WTC11 (cell line): ENCODE measurements around the gene PSENEN. TPM values are rescaled to one million over a fixed set of nuclear protein-coding genes. Genes with fewer than 3 reads are reported as not detected.
A peak's percentile ranks its signal among the peaks of the same experiment; 100 is the strongest.

Experiments used
- ATAC-seq: fragments of 200-7000 bp; cut with Tn5 transposase; 2 replicates; pipeline ENCODE4 v1.10.0; 2021; ENCODE audit warnings: mild to moderate bottlenecking, moderate library complexity
- CTCF ChIA-PET: fragments of 300-600 bp; sonication (Branson Sonifier 250); formaldehyde crosslinking; loops from one replicate; lab custom pipeline; 2021; ENCODE audit warnings: antibody characterized with exemption; lab: Charles Lee
- POLR2A ChIA-PET: fragments of 350-600 bp; sonication (Branson Sonifier 250); formaldehyde crosslinking; loops from one replicate; lab custom pipeline; 2021; ENCODE audit warnings: antibody characterized with exemption; lab: Charles Lee
- DNase-seq: peaks from one replicate; pipeline ENCODE4 v3.0.0; 2021; ENCODE audit warnings: low spot score
- H3K27ac Mint-ChIP-seq: 2 replicates; pipeline ENCODE4 v1.8.0; 2021; ENCODE audit warnings: mixed read lengths
- H3K27me3 Mint-ChIP-seq: 2 replicates; pipeline ENCODE4 v1.8.0; 2021; ENCODE audit warnings: low read depth, mild to moderate bottlenecking, moderate library complexity, mixed read lengths
- H3K36me3 Mint-ChIP-seq: 2 replicates; pipeline ENCODE4 v1.8.0; 2021; ENCODE audit warnings: mixed read lengths
- H3K4me1 Mint-ChIP-seq: 2 replicates; pipeline ENCODE4 v1.8.0; 2022; ENCODE audit warnings: mixed read lengths
- H3K4me3 Mint-ChIP-seq: 2 replicates; pipeline ENCODE4 v1.8.0; 2021; ENCODE audit warnings: mild to moderate bottlenecking, moderate library complexity, mixed read lengths
- H3K9me3 Mint-ChIP-seq: 2 replicates; pipeline ENCODE4 v1.8.0; 2021; ENCODE audit warnings: mixed read lengths
- AFF4 ChIP-seq: sonication (generic); formaldehyde crosslinking; IDR thresholded peaks from 2 replicates; pipeline ENCODE4 v1.8.1; 2023; ENCODE audit warnings: mild to moderate bottlenecking, missing genetic modification reagents, borderline replicate concordance
- ATF1 ChIP-seq: sonication (generic); formaldehyde crosslinking; IDR thresholded peaks from 2 replicates; pipeline ENCODE4 v1.8.1; 2023; ENCODE audit warnings: mild to moderate bottlenecking, moderate library complexity, missing genetic modification reagents
- ATF3 ChIP-seq: sonication (generic); formaldehyde crosslinking; conservative IDR thresholded peaks from 2 replicates; pipeline ENCODE4 v1.8.1; 2022; ENCODE audit warnings: mild to moderate bottlenecking, missing genetic modification reagents
- CDX4 ChIP-seq: fragments of 250-450 bp; sonication (Bioruptor Pico); IDR thresholded peaks from 2 replicates; pipeline ENCODE4 v1.9.0; 2021; ENCODE audit warnings: moderate library complexity, mild to moderate bottlenecking, inconsistent platforms, borderline replicate concordance
- CREM ChIP-seq: sonication (generic); formaldehyde crosslinking; IDR thresholded peaks from 2 replicates; pipeline ENCODE4 v1.8.1; 2022; ENCODE audit warnings: mild to moderate bottlenecking, missing genetic modification reagents, moderate library complexity
- ERG ChIP-seq: fragments of 250-450 bp; sonication (Bioruptor Pico); IDR thresholded peaks from 2 replicates; pipeline ENCODE4 v1.8.0; 2021; ENCODE audit warnings: mild to moderate bottlenecking
- FOXK1 ChIP-seq: sonication (generic); formaldehyde crosslinking; IDR thresholded peaks from 2 replicates; pipeline ENCODE4 v1.8.0; 2022; ENCODE audit warnings: mild to moderate bottlenecking, moderate library complexity, missing genetic modification reagents
- FOXP1 ChIP-seq: sonication (generic); formaldehyde crosslinking; IDR thresholded peaks from 2 replicates; pipeline ENCODE4 v1.8.0; 2022; ENCODE audit warnings: missing genetic modification reagents, mild to moderate bottlenecking, moderate library complexity, borderline replicate concordance
- GRHL2 ChIP-seq: fragments of 250-450 bp; sonication (Bioruptor Pico); IDR thresholded peaks from 2 replicates; pipeline ENCODE4 v1.8.0; 2022; ENCODE audit warnings: mild to moderate bottlenecking, moderate library complexity; ENCODE audit not compliant: insufficient replicate concordance, severe bottlenecking
- HMGA2 ChIP-seq: fragments of 250-450 bp; sonication (Bioruptor Pico); IDR thresholded peaks from 2 replicates; pipeline ENCODE4 v1.4.0; 2021; ENCODE audit warnings: mild to moderate bottlenecking, moderate library complexity
- MAX ChIP-seq: sonication (generic); formaldehyde crosslinking; IDR thresholded peaks from 2 replicates; pipeline ENCODE4 v1.8.0; 2022; ENCODE audit warnings: mild to moderate bottlenecking, missing genetic modification reagents
- NFATC4 ChIP-seq: fragments of 250-450 bp; sonication (Bioruptor Pico); IDR thresholded peaks from 2 replicates; pipeline ENCODE4 v1.9.0; 2021; ENCODE audit warnings: mild to moderate bottlenecking
- NFYB ChIP-seq: sonication (generic); formaldehyde crosslinking; conservative IDR thresholded peaks from 2 replicates; pipeline ENCODE4 v1.8.0; 2022; ENCODE audit warnings: low read depth, missing genetic modification reagents
- NR2C2 ChIP-seq: sonication (generic); formaldehyde crosslinking; IDR thresholded peaks from 2 replicates; pipeline ENCODE4 v1.8.0; 2022; ENCODE audit warnings: mild to moderate bottlenecking, missing genetic modification reagents
- PRRX2 ChIP-seq: fragments of 250-450 bp; sonication (Bioruptor Pico); IDR thresholded peaks from 2 replicates; pipeline ENCODE4 v1.8.0; 2021; ENCODE audit warnings: mild to moderate bottlenecking
- RELA ChIP-seq: sonication (generic); formaldehyde crosslinking; IDR thresholded peaks from 2 replicates; pipeline ENCODE4 v1.8.1; 2022; ENCODE audit warnings: missing genetic modification reagents, mild to moderate bottlenecking, borderline replicate concordance
- SP1 ChIP-seq: sonication (generic); formaldehyde crosslinking; conservative IDR thresholded peaks from 2 replicates; pipeline ENCODE4 v1.8.1; 2022; ENCODE audit warnings: missing genetic modification reagents
- TCF7 ChIP-seq: sonication (generic); formaldehyde crosslinking; IDR thresholded peaks from 2 replicates; pipeline ENCODE4 v1.8.0; 2022; ENCODE audit warnings: mild to moderate bottlenecking, low read depth, missing genetic modification reagents, moderate library complexity
- TP53 ChIP-seq: sonication (generic); formaldehyde crosslinking; IDR thresholded peaks from 2 replicates; pipeline ENCODE4 v1.8.1; 2023; ENCODE audit warnings: mild to moderate bottlenecking, missing genetic modification reagents
- ZNF219 ChIP-seq: sonication (generic); formaldehyde crosslinking; IDR thresholded peaks from 2 replicates; pipeline ENCODE4 v1.8.0; 2023; ENCODE audit warnings: missing genetic modification reagents, mild to moderate bottlenecking, borderline replicate concordance
- ZNF416 ChIP-seq: fragments of 250-450 bp; sonication (Bioruptor Pico); IDR thresholded peaks from 2 replicates; pipeline ENCODE4 v1.9.0; 2021; ENCODE audit warnings: mild to moderate bottlenecking, inconsistent platforms
- ZNF671 ChIP-seq: fragments of 250-450 bp; sonication (Bioruptor Pico); IDR thresholded peaks from 2 replicates; pipeline ENCODE4 v1.8.0; 2021; ENCODE audit warnings: mild to moderate bottlenecking
- total RNA-seq: library from RNA; stranded (reverse); gene quantifications from 3 replicates; pipeline ENCODE4 v1.2.3, GENCODE V29; 2021

The PSENEN gene
- total RNA-seq, 1 experiment from 2014 or later: 80.3 TPM

- TF ChIP-seq ATF1 (CRISPR knock-in tag): no peak
- TF ChIP-seq GRHL2 (CRISPR knock-in tag): no peak
- TF ChIP-seq NFYB (CRISPR knock-in tag): no peak
- TF ChIP-seq NR2C2 (CRISPR knock-in tag): no peak
- TF ChIP-seq ZNF416 (CRISPR knock-in tag): no peak
Observed at GRCh38 chr19:35732540-35733179, 12.8 kb upstream of the PSENEN start (continued).

- CTCF ChIA-PET: no interaction called here
Observed at GRCh38 chr19:35733180-35734125, 12.0 kb upstream of the PSENEN start.

GRCh38 chr19:35734273-35734672 is 11.2 kb upstream of the PSENEN start:
- ATAC-seq: no peak
- 0 out of 2 replicates have a peak, but pooled peaks cover 2% of the 10 kb centered on the region for H3K4me1 Mint-ChIP-seq
- H3K27me3 Mint-ChIP-seq: no peaks in the 10 kb centered on the region
- no peak overlapping the region for H3K4me3 Mint-ChIP-seq
- H3K9me3 Mint-ChIP-seq: no peaks in the 10 kb centered on the region
- DNase-seq: no peak
- ChIA-PET CTCF (no interaction called here), POLR2A (no interaction called here)
- peaks cover 50% of the 10 kb centered on the region for H3K36me3 Mint-ChIP-seq
- TF ChIP-seq ZNF219 (CRISPR knock-in tag) (no peak), CDX4 (CRISPR knock-in tag) (no peak)
- peak overlapping the region; percentile 54; the same call in 1 of the 2 replicates for H3K27ac Mint-ChIP-seq

More at GRCh38 chr19:35733180-35734125, 12.0 kb upstream of the PSENEN start:
- Mint-ChIP-seq H3K36me3 (peaks cover 54% of the 10 kb centered on the region), H3K27ac (peak overlapping the region; percentile 54; the same call in 1 of the 2 replicates), H3K27me3 (no peaks in the 10 kb centered on the region), H3K9me3 (no peaks in the 10 kb centered on the region), H3K4me3 (no peak overlapping the region), H3K4me1 (0 out of 2 replicates have a peak, but pooled peaks cover 2% of the 10 kb centered on the region)
- DNase-seq (no peak), ATAC-seq (no peak)
- POLR2A ChIA-PET: no interaction called here
- TF ChIP-seq FOXP1 (no peak), ZNF671 (CRISPR knock-in tag) (no peak), FOXK1 (CRISPR knock-in tag) (no peak), AFF4 (CRISPR knock-in tag) (no peak), PRRX2 (CRISPR knock-in tag) (no peak), TCF7 (CRISPR knock-in tag) (no peak), NR2C2 (CRISPR knock-in tag) (no peak), CREM (CRISPR knock-in tag) (no peak)

- no peaks in the 10 kb centered on the region for H3K9me3 Mint-ChIP-seq
- POLR2A ChIA-PET: no interaction called here
- no peak for TF ChIP-seq ATF3 (CRISPR knock-in tag)
- no peak for TF ChIP-seq MAX (CRISPR knock-in tag)
- TF ChIP-seq TP53 (CRISPR knock-in tag): no peak
- TF ChIP-seq RELA (CRISPR knock-in tag): no peak
- no peak for TF ChIP-seq NFATC4 (CRISPR knock-in tag)
- TF ChIP-seq SP1: no peak
- TF ChIP-seq HMGA2: no peak
- no peak for TF ChIP-seq ERG (CRISPR knock-in tag)
- TF ChIP-seq, all 79 proteins: peak for 0
- DNase-seq (no peak), ATAC-seq (no peak)
- no peak overlapping the region for H3K4me3 Mint-ChIP-seq
- peak overlapping the region; percentile 57; the same call in 1 of the 2 replicates for H3K27ac Mint-ChIP-seq
- CTCF ChIA-PET: no interaction called here
- no peaks in the 10 kb centered on the region for H3K27me3 Mint-ChIP-seq
- peaks cover 44% of the 10 kb centered on the region for H3K36me3 Mint-ChIP-seq
- peaks cover 2% of the 10 kb centered on the region; the same call in 1 of the 2 replicates for H3K4me1 Mint-ChIP-seq
Observed at GRCh38 chr19:35734889-35735288, 10.6 kb upstream of the PSENEN start.
